Measurements from ENCODE around the gene MAP1LC3C.

MAP1LC3C gene

GRCh38 chr1:242025681-242026080 is 26.8 kb upstream of the MAP1LC3C start:
- no peak for ATAC-seq (ENCODE audit: low read depth)
- H3K27ac ChIP-seq (ENCODE audit: poor library complexity, severe bottlenecking): no peak overlapping the region

GRCh38 chr1:242023805-242024204 is 24.9 kb upstream of the MAP1LC3C start:
- no peak for ATAC-seq (ENCODE audit: low read depth)
- no peaks in the 10 kb centered on the region for H3K27me3 ChIP-seq (ENCODE audit: insufficient read depth, poor library complexity, severe bottlenecking)
- H3K9me3 ChIP-seq (ENCODE audit: severe bottlenecking): no peaks in the 10 kb centered on the region
- H3K4me3 ChIP-seq (ENCODE audit: severe bottlenecking): no peak overlapping the region
- H3K27ac ChIP-seq (ENCODE audit: poor library complexity, severe bottlenecking): no peak overlapping the region
- no peak for DNase-seq (ENCODE audit: low spot score)
- H3K4me1 ChIP-seq (ENCODE audit: insufficient read depth, poor library complexity, severe bottlenecking): no peaks in the 10 kb centered on the region
- no peak for TF ChIP-seq CTCF (IDR thresholded peaks at IDR 0.05; ENCODE audit: poor library complexity, severe bottlenecking)
- H3K36me3 ChIP-seq (ENCODE audit: low read depth): no peaks in the 10 kb centered on the region

More at GRCh38 chr1:242025681-242026080, 26.8 kb upstream of the MAP1LC3C start:
- H3K4me3 ChIP-seq (ENCODE audit: severe bottlenecking): no peak overlapping the region
- H3K9me3 ChIP-seq (ENCODE audit: severe bottlenecking): no peaks in the 10 kb centered on the region
- TF ChIP-seq CTCF (IDR thresholded peaks at IDR 0.05; ENCODE audit: poor library complexity, severe bottlenecking): no peak
- H3K36me3 ChIP-seq (ENCODE audit: low read depth): no peaks in the 10 kb centered on the region
- no peaks in the 10 kb centered on the region for H3K27me3 ChIP-seq (ENCODE audit: insufficient read depth, poor library complexity, severe bottlenecking)
- no peaks in the 10 kb centered on the region for H3K4me1 ChIP-seq (ENCODE audit: insufficient read depth, poor library complexity, severe bottlenecking)
- DNase-seq (ENCODE audit: low spot score): no peak

- no peaks in the 10 kb centered on the region for H3K4me1 ChIP-seq (ENCODE audit: insufficient read depth, poor library complexity, severe bottlenecking)
- no peaks in the 10 kb centered on the region for H3K27me3 ChIP-seq (ENCODE audit: insufficient read depth, poor library complexity, severe bottlenecking)
- no peak for TF ChIP-seq CTCF (IDR thresholded peaks at IDR 0.05; ENCODE audit: poor library complexity, severe bottlenecking)
- H3K27ac ChIP-seq (ENCODE audit: poor library complexity, severe bottlenecking): no peak overlapping the region
- H3K9me3 ChIP-seq (ENCODE audit: severe bottlenecking): no peaks in the 10 kb centered on the region
- ATAC-seq (ENCODE audit: low read depth) (no peak), DNase-seq (ENCODE audit: low spot score) (no peak)
- H3K36me3 ChIP-seq (ENCODE audit: low read depth): no peaks in the 10 kb centered on the region
- H3K4me3 ChIP-seq (ENCODE audit: severe bottlenecking): no peak overlapping the region
Observed at GRCh38 chr1:242019018-242019417, 20.1 kb upstream of the MAP1LC3C start.

- H3K4me3 ChIP-seq (ENCODE audit: severe bottlenecking): no peak overlapping the region
- H3K36me3 ChIP-seq (ENCODE audit: low read depth): no peaks in the 10 kb centered on the region
- no peaks in the 10 kb centered on the region for H3K9me3 ChIP-seq (ENCODE audit: severe bottlenecking)
- no peaks in the 10 kb centered on the region for H3K27me3 ChIP-seq (ENCODE audit: insufficient read depth, poor library complexity, severe bottlenecking)
- ATAC-seq (ENCODE audit: low read depth) (no peak), DNase-seq (ENCODE audit: low spot score) (no peak)
- no peaks in the 10 kb centered on the region for H3K4me1 ChIP-seq (ENCODE audit: insufficient read depth, poor library complexity, severe bottlenecking)
- peak; percentile 64 for TF ChIP-seq CTCF (IDR thresholded peaks at IDR 0.05; ENCODE audit: poor library complexity, severe bottlenecking)
- no peak overlapping the region for H3K27ac ChIP-seq (ENCODE audit: poor library complexity, severe bottlenecking)
Observed at GRCh38 chr1:242017580-242018233, 18.8 kb upstream of the MAP1LC3C start.

- Histone ChIP-seq H3K4me3 (ENCODE audit: severe bottlenecking) (no peak overlapping the region), H3K27me3 (ENCODE audit: insufficient read depth, poor library complexity, severe bottlenecking) (no peaks in the 10 kb centered on the region), H3K9me3 (ENCODE audit: severe bottlenecking) (no peaks in the 10 kb centered on the region), H3K36me3 (ENCODE audit: low read depth) (no peaks in the 10 kb centered on the region), H3K27ac (ENCODE audit: poor library complexity, severe bottlenecking) (no peak overlapping the region), H3K4me1 (ENCODE audit: insufficient read depth, poor library complexity, severe bottlenecking) (no peaks in the 10 kb centered on the region)
- TF ChIP-seq CTCF (IDR thresholded peaks at IDR 0.05; ENCODE audit: poor library complexity, severe bottlenecking): no peak
- no peak for ATAC-seq (ENCODE audit: low read depth)
- no peak for DNase-seq (ENCODE audit: low spot score)
Observed at GRCh38 chr1:242016479-242016878, 17.6 kb upstream of the MAP1LC3C start.
